ENCODE measurements around the gene CBR3. TPM values are rescaled to one million over a fixed set of nuclear protein-coding genes. Genes with fewer than 3 reads are reported as not detected.

CBR3 gene
- total RNA-seq, 2 experiments from 2014 or later: 2.6 to 3.0 TPM

GRCh38 chr21:36147911-36148310 is 13.0 kb downstream of the CBR3 start:
- Histone ChIP-seq H3K27ac (ENCODE audit: low read depth in 1 of 2, low read length in 2 of 2) (no peak overlapping the region), H3K36me3 (ENCODE audit: insufficient read depth, low read length) (peaks cover 7% of the 10 kb centered on the region), H3K9me3 (ENCODE audit: control insufficient read depth in 1 of 2, insufficient read depth in 1 of 2, low read length in 2 of 2) (no peaks in the 10 kb centered on the region), H3K4me3 (ENCODE audit: low read length) (no peak overlapping the region), H3K4me1 (ENCODE audit: insufficient read depth, low read length) (peaks cover 33% of the 10 kb centered on the region), H3K27me3 (ENCODE audit: control insufficient read depth in 1 of 2, insufficient read depth in 2 of 2, low read length in 2 of 2) (no peaks in the 10 kb centered on the region)
- intact Hi-C loops (cut with DNase I, micrococcal nuclease): loop anchor here in 1 of 2 experiments (10.0 kb wide), 1 partner anchor 447 kb away; no protein-coding TSS in a partner anchor
- DNase-seq (no peak), ATAC-seq (ENCODE audit: poor library complexity) (no peak)
- no peaks in the 10 kb centered on the region for H3K36me3 Mint-ChIP-seq (ENCODE audit: low read depth)
- no peaks in the 10 kb centered on the region for H3K9me3 Mint-ChIP-seq
- H3K27ac Mint-ChIP-seq: no peak overlapping the region
- TF ChIP-seq CTCF (IDR thresholded peaks at IDR 0.05): no peak
- no peaks in the 10 kb centered on the region for H3K27me3 Mint-ChIP-seq
- peaks cover 44% of the 10 kb centered on the region for H3K4me1 Mint-ChIP-seq (ENCODE audit: low read depth)
- H3K4me3 Mint-ChIP-seq: no peak overlapping the region
- ChIA-PET POLR2A (interaction anchor here (0.7 kb wide), 1 partner anchor 11 kb away, joined by 3 read pairs; no protein-coding TSS in a partner anchor), CTCF (no interaction called here)

- Mint-ChIP-seq H3K36me3 (ENCODE audit: low read depth) (no peaks in the 10 kb centered on the region), H3K4me3 (no peak overlapping the region), H3K4me1 (ENCODE audit: low read depth) (peaks cover 51% of the 10 kb centered on the region), H3K27me3 (no peaks in the 10 kb centered on the region), H3K9me3 (no peaks in the 10 kb centered on the region), H3K27ac (no peak overlapping the region)
- TF ChIP-seq CTCF (IDR thresholded peaks at IDR 0.05): no peak
- ATAC-seq (ENCODE audit: poor library complexity) (no peak), DNase-seq (no peak)
- ChIA-PET POLR2A (interaction anchor here (0.9 to 1.2 kb wide), 2 partner anchors 13 to 15 kb away, joined by 3 read pairs; no protein-coding TSS in a partner anchor), CTCF (no interaction called here)
- Histone ChIP-seq H3K4me3 (ENCODE audit: low read length) (no peak overlapping the region), H3K4me1 (ENCODE audit: insufficient read depth, low read length) (peaks cover 38% of the 10 kb centered on the region), H3K27ac (ENCODE audit: low read depth in 1 of 2, low read length in 2 of 2) (no peak overlapping the region), H3K9me3 (ENCODE audit: control insufficient read depth in 1 of 2, insufficient read depth in 1 of 2, low read length in 2 of 2) (no peaks in the 10 kb centered on the region), H3K27me3 (ENCODE audit: control insufficient read depth in 1 of 2, insufficient read depth in 2 of 2, low read length in 2 of 2) (no peaks in the 10 kb centered on the region), H3K36me3 (ENCODE audit: insufficient read depth, low read length) (peaks cover 7% of the 10 kb centered on the region)
- intact Hi-C loops (cut with DNase I, micrococcal nuclease): loop anchor here in 1 of 2 experiments (10.0 kb wide), 1 partner anchor 446 kb away; no protein-coding TSS in a partner anchor
Measured at GRCh38 chr21:36148886-36149285, 14.0 kb downstream of the CBR3 start.

- H3K9me3 ChIP-seq (ENCODE audit: control insufficient read depth in 1 of 2, insufficient read depth in 1 of 2, low read length in 2 of 2): no peaks in the 10 kb centered on the region
- Mint-ChIP-seq H3K9me3 (no peaks in the 10 kb centered on the region), H3K27ac (peak overlapping the region; percentile 82), H3K36me3 (ENCODE audit: low read depth) (no peaks in the 10 kb centered on the region), H3K4me3 (peak overlapping the region; percentile 43), H3K4me1 (ENCODE audit: low read depth) (peaks cover 52% of the 10 kb centered on the region), H3K27me3 (no peaks in the 10 kb centered on the region)
- H3K27me3 ChIP-seq (ENCODE audit: control insufficient read depth in 1 of 2, insufficient read depth in 2 of 2, low read length in 2 of 2): no peaks in the 10 kb centered on the region
- no peak for TF ChIP-seq CTCF (IDR thresholded peaks at IDR 0.05)
- ChIA-PET POLR2A (interaction anchor here (0.9 to 1.3 kb wide), 6 partner anchors 14 to 170 kb away, joined by 3 to 6 read pairs (median 4); partner anchors contain the start of gene MORC3), CTCF (interaction anchor here (0.8 to 2.3 kb wide), 2 partner anchors 9 to 25 kb away, joined by 3 to 10 read pairs; no protein-coding TSS in a partner anchor)
- peaks cover 36% of the 10 kb centered on the region for H3K4me1 ChIP-seq (ENCODE audit: insufficient read depth, low read length)
- peak overlapping the region in 1 of 2 donors; percentile 31 for H3K27ac ChIP-seq (ENCODE audit: low read depth in 1 of 2, low read length in 2 of 2)
- intact Hi-C loops (cut with DNase I, micrococcal nuclease): loop anchor here in 1 of 2 experiments (5.0 to 10.0 kb wide), 2 partner anchors 37 to 445 kb away; no protein-coding TSS in a partner anchor
- peaks cover 7% of the 10 kb centered on the region for H3K36me3 ChIP-seq (ENCODE audit: insufficient read depth, low read length)
- no peak overlapping the region for H3K4me3 ChIP-seq (ENCODE audit: low read length)
- ATAC-seq (ENCODE audit: poor library complexity) (no peak), DNase-seq (peak in 3 of 14 experiments; percentile 39 to 53 (median 45))
Measured at GRCh38 chr21:36149788-36150711, 15.2 kb downstream of the CBR3 start.

Measured in CD4-positive, alpha-beta T cell (primary cell).